ENCODE results near the gene DNAJC1.
"Not testable (repeated sequence)": the region's sequence is repeated elsewhere in the genome, so short reads cannot be mapped to it uniquely, and the experiment has no call there.

The DNAJC1 gene

GRCh38 chr10:21910798-21911197 lies 92.7 kb downstream of the DNAJC1 start:
- FAIRE-seq: no peak
- no peak for DNase-seq (ENCODE audit: low spot score)

GRCh38 chr10:21907436-21907835 lies 96.1 kb downstream of the DNAJC1 start:
- DNase-seq (ENCODE audit: low spot score): no peak
- FAIRE-seq: no peak

- FAIRE-seq (no peak), DNase-seq (ENCODE audit: low spot score) (no peak)
Observed at GRCh38 chr10:21904930-21905329, 98.6 kb downstream of the DNAJC1 start.

GRCh38 chr10:21899736-21900135 lies 103.8 kb downstream of the DNAJC1 start:
- DNase-seq (ENCODE audit: low spot score) (no peak), FAIRE-seq (no peak)

GRCh38 chr10:21895932-21896331 lies 107.6 kb downstream of the DNAJC1 start:
- FAIRE-seq (peak; percentile 13), DNase-seq (ENCODE audit: low spot score) (no peak)

- DNase-seq (ENCODE audit: low spot score) (no peak), FAIRE-seq (no peak)
Observed at GRCh38 chr10:21894648-21895342, 108.7 kb downstream of the DNAJC1 start.

- no peak for FAIRE-seq
Observed at GRCh38 chr10:21891439-21891838, 112.1 kb downstream of the DNAJC1 start.

GRCh38 chr10:21889477-21890275 lies 113.9 kb downstream of the DNAJC1 start:
- DNase-seq (ENCODE audit: low spot score): no peak
- FAIRE-seq: no peak

More at GRCh38 chr10:21891439-21891838, 112.1 kb downstream of the DNAJC1 start:
- DNase-seq (ENCODE audit: low spot score): no peak

GRCh38 chr10:21888959-21889358 lies 114.6 kb downstream of the DNAJC1 start:
- FAIRE-seq (no peak), DNase-seq (ENCODE audit: low spot score) (no peak)

- no peak for FAIRE-seq
Observed at GRCh38 chr10:21885940-21886339, 117.6 kb downstream of the DNAJC1 start.

GRCh38 chr10:21873198-21873597 lies 130.3 kb downstream of the DNAJC1 start:
- DNase-seq (ENCODE audit: low spot score) (no peak), FAIRE-seq (no peak)

More at GRCh38 chr10:21885940-21886339, 117.6 kb downstream of the DNAJC1 start:
- DNase-seq (ENCODE audit: low spot score): no peak

GRCh38 chr10:21872771-21873170 lies 130.8 kb downstream of the DNAJC1 start:
- DNase-seq (ENCODE audit: low spot score); FAIRE-seq: not testable (repeated sequence)

GRCh38 chr10:21870849-21871248 lies 132.7 kb downstream of the DNAJC1 start:
- DNase-seq (ENCODE audit: low spot score): no peak
- FAIRE-seq: no peak

GRCh38 chr10:21869087-21869486 lies 134.4 kb downstream of the DNAJC1 start:
- FAIRE-seq; DNase-seq (ENCODE audit: low spot score): not testable (repeated sequence)

- no peak for FAIRE-seq
Observed at GRCh38 chr10:21860718-21861117, 142.8 kb downstream of the DNAJC1 start.

GRCh38 chr10:21858455-21858854 lies 145.1 kb downstream of the DNAJC1 start:
- no peak for DNase-seq (ENCODE audit: low spot score)
- no peak for FAIRE-seq

More at GRCh38 chr10:21860718-21861117, 142.8 kb downstream of the DNAJC1 start:
- DNase-seq (ENCODE audit: low spot score): no peak

GRCh38 chr10:21849607-21850006 lies 153.9 kb downstream of the DNAJC1 start:
- DNase-seq (ENCODE audit: low spot score) (no peak), FAIRE-seq (no peak)

GRCh38 chr10:21843645-21844044 lies 159.9 kb downstream of the DNAJC1 start:
- no peak for DNase-seq (ENCODE audit: low spot score)
- FAIRE-seq: no peak

- not testable (repeated sequence) for FAIRE-seq; DNase-seq (ENCODE audit: low spot score)
Observed at GRCh38 chr10:21841273-21841672, 162.3 kb downstream of the DNAJC1 start.

- not testable (repeated sequence) for DNase-seq (ENCODE audit: low spot score); FAIRE-seq
Observed at GRCh38 chr10:21837487-21837886, 166.0 kb downstream of the DNAJC1 start.

- not testable (repeated sequence) for FAIRE-seq; DNase-seq (ENCODE audit: low spot score)
Observed at GRCh38 chr10:21834574-21834973, 169.0 kb downstream of the DNAJC1 start.

- DNase-seq (ENCODE audit: low spot score) (no peak), FAIRE-seq (no peak)
Observed at GRCh38 chr10:21832821-21833130, 170.8 kb downstream of the DNAJC1 start.

Data from urothelium cell line (cell line).